COLO668 (cell line): ENCODE results near the gene ELL2.

ENCODE experiments used
- DNase-seq: peaks from one replicate; lab custom pipeline; 2025; ENCODE audit not compliant: unreplicated experiment; lab: John Stamatoyannopoulos, UW

Gene ELL2

DNA sequence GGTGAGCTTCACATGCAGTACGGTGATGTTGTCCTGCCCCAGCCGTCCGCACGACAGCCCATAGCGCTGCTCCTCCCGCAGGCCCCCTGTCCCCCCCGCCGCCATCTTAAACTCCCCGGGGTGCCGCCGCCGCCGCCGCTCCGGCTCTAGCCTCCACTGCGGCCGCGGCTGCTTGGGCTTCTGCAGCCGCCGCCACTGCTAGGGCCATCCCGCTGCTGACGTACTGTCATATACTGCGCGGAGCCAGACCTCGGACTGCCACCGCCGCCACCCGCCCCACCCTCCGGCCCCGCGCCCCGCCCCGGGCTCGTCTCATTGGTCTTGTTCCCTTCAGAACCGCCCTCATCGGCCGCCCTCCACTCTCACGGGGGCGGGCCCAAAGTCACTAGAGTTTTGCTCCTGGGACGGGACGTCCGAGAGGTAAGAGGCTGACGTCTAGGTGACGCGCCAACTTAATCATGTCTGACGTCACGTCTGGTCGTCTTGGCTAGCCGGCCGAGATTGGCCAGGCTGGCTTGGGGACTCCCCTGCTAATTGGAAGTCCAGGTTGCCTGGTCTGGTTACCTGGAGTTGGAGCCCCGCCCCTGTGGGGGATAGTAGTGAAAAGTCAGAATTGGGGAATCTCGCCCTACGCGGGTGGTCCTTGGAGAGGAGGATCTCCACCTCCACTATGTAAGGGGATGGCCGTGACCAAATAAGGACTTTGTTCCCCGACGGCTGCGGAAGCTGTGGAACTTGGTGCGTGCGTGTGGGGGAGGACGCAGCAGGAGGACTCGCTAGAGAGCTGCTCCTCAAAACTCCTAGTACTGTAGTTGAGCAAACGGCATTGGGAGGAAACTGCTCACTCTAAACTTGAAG is at the start of gene ELL2:
Gene ELL2 (minus strand): TSS at position 235 of the 858 bp plus-strand sequence. CDS start 130 bp downstream, at position 105.
- peak; percentile 73 for DNase-seq

DNA sequence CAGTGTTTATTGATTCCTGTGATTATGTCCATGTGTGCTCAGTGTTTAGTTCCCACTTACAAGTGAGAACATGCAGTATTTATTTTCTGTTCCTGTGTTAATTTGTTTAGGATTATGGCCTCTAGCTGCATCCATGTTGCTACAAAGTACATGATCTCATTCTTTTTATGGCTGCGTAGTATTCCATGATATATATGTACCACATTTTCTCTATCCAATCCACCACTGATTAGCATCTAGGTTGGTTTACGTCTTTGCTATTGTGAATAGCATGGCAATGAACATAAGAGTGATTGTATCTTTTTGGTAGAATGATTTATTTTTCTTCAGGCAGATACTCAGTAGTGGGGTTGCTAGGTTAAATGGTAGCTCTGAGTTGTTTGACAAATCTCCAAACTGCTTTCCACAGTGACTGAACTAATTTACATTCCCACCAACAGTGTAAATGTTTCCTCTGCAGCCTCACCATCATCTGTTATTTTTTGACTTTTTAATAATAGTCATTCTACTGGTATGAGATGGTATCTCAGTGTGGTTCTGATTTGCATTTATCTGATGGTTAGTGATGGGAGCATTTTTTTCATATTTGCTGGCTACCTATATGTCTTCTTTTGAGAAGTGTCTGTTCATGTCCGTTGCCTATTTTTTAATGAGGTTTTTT is 47.5 kb upstream of the ELL2 start:
- DNase-seq, result no peak

DNA sequence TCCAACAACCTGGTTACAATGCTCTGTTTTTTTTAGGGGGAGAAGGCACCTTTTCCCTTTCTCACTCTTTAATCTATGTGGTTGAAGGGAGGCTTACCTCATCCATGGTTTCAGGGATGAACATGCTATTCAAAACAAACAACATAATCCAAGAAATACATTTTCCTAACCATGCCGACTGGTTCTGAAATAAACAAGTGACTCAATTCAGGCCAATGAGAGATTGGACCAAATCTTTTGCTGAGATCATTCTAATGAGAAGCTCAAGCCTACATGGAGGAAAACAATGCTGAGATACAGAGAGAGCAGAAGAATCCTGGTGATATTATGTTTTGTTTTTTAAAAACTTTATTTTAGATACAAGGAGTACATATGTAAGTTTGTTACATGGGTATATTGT is 46.8 kb upstream of the ELL2 start:
- DNase-seq, result no peak

DNA sequence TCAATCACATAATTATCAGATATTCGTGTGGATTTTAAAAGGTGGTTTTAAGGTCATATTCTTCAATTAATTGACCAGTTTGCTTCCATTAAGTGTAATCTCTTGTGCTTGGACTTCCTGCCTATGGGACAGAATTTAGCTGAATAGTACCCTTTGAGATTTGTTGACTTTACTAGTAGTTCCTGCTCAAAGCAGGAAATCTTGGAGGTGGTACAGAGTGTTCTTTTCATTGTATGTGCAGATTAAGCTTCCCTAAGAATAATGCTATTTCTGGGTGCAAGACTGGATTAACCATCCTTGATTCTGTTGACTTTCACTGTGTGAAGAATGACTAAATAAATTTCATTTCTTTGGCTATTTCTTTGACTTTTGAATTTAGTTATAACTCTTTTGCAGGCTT is 45.4 kb upstream of the ELL2 start:
- no peak for DNase-seq

DNA sequence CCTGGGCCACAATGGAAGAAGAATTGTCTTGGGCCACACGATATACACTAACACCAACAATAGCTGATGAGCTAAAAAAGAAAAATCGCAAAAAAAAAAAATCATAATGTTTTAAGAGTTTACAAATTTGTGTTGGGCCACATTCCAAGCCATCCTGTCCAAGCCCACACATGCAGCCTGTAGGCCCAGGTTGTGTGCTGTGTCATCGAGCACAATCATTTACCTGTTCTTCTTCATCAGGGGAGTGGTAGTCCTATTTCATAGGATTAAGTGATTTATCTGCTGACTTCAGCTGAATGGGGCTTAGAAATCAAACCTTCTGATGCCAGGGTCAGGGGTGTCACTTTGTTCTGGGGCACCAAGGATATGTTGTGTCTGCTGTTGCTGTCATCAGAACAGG is 44.6 kb upstream of the ELL2 start:
- DNase-seq, result no peak

DNA sequence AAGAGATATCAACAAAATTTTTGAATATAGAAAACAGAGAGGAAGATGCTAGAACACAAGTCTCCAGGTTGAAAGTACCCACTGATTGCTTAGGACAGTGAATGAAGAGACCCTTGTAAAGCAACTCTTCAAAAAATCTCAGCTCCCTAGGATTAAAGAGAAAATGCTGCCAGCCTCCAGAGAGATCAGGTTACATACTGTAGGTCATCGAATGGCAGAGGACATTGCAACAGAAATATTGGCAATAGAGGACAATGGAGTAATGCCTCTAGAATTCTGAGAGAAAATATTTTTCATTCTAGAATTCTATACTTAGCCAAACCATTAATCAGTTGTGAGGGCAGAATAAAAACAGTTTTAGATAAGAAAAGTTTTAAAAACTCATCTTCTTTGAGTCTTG is 43.1 kb upstream of the ELL2 start:
- DNase-seq, result no peak

DNA sequence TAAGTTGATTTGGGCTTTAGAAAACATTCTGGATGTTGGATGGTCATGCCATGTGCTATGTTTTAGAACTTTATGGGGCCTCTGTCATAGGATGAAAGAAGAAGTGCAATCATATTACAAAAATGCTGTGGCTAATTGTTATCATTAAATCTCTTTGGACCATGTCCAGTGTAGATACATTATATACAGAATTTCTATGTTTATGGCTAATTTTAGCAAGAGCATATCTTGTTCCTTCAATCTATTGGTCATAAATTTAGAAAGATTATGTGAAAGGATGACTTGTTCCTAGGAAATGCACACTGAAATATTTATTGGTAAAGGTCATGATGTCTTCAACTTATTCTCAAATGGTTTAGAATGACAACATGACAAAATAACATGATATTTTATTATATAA is 42.4 kb upstream of the ELL2 start:
- no peak for DNase-seq

DNA sequence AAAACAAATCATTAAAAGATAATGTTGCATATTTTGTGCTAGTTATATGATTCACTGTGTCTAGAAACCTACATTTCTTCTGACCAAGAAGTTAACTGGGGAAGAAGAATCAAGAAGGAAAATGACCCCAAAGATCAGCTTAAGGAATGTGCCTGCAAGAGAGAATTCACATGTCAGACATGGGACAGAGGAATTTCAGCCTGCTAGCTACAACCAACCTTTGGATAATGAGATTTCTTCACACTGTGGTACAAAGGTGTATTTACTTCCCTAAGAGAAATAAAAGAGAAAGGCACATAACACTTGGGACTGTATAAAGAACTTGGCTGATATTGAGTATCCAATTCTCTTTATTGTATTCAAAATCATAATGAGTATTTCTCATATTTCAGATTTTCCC is 39.6 kb upstream of the ELL2 start:
- DNase-seq, result no peak

DNA sequence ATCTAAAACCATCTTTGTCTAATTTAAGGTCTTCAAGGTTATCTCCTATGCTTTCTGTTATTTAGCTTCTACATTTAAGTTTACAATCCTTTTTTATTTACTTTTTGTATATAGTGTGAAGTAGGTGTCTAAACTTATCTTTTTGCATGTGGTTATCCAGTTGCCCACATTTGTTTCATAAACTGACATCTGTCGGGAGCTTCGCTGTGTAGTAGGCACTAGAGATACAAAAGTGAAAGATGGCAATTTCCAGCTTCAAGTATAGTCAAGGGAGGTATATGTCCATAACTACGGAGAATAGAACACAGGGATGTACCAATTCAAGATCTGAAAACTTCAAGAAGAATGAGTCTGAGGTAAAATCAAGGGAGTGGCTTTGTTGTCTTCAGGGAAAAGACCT is 38.7 kb upstream of the ELL2 start:
- DNase-seq, result no peak

DNA sequence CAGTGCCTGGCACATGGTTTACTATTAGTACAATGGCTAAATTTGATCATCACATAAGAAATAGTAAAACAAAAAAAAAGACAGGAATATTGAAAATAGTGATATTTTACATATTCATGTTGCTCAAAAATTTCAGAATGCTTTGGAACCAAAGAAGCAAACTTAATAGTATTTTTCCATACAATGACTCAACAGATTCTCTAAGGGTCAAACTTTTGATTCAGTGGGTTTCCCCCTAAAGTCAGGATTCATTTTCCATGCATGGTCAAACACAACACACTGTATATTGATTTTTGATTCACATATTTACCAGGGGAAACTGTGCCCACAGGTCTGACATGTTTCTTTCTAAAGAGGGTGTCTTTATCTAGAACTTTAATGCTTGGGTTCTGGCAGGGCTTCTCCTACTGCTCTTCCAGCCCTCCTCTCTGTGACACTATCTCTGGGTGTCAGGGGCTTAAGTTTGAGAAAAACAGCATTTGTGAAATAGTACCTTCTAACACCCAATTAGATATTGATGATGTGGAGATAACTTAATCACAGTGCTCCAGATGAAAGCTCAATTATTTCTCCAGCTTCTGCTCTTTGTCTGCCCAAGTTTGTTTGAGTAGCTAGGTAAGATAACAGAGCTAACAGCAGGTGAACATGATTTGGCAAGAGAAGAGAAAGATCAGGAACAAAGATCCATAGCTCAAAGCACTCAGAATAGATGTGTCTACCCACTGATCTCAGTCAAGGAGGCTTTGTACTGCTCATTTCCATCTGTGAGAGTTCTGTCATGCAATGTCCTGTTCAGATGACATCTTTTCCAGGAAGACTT is 35.5 kb upstream of the ELL2 start:
- DNase-seq, result no peak

DNA sequence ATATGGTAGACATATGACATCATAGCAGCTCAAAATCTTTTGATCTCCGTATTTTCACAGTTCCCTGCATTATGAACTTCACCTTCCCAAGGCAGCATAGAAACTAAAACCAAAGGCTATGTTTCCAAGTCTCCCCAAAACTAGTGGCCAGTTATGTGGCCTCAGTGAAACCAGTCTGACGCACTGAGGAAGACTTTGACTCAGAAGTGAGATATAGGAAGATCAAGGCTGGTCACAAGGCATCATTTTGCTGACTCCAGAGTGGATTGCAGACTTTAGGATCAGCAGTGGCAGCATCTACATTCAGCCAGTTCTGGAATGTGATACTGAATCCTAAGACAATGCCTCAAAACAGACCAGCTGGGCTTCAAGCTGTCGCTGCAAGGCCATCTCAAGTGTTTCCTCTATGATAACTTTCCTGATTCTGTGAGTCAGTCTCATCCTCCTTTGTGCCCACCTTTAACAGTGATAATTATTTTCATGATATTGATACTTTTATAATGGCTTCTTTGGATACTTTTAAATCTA is 34.4 kb upstream of the ELL2 start:
- no peak for DNase-seq

DNA sequence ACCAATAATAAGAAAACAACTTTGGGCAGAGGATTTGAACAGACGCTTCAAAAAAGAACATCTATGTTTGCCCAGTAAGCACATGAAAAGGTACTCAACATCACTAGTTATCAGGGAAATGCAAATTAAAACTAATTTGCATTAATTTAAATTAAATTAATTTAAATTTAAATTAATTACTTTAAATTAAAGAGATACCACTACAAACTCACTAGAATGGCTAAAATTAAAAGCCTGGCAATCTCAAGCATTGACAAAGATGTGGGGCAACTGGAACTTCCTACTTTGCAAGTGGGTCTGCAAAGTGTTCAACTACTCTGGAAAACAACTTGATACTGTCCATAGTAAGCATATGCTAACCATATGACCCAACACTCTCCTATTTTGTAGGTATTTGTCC is 32.1 kb upstream of the ELL2 start:
- no peak for DNase-seq

DNA sequence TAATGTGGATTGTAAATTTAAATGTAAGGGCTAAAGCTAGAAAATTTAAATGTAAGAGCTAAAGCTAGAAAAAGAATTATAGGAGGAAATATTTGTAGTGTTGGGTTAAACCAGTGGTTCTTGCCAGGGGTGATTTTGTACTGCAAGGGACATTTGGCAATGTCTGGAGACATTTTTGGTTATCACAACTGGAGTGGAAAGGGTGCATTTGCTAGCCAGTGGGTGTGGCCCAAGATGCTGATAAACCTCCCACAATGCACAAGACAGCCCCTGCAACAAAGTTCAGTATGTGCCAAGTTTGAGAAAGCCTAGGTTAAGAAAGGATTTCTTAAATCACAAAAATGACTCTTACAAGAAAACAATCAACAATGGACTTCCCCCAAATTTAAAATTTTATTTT is 31.6 kb upstream of the ELL2 start:
- no peak for DNase-seq

DNA sequence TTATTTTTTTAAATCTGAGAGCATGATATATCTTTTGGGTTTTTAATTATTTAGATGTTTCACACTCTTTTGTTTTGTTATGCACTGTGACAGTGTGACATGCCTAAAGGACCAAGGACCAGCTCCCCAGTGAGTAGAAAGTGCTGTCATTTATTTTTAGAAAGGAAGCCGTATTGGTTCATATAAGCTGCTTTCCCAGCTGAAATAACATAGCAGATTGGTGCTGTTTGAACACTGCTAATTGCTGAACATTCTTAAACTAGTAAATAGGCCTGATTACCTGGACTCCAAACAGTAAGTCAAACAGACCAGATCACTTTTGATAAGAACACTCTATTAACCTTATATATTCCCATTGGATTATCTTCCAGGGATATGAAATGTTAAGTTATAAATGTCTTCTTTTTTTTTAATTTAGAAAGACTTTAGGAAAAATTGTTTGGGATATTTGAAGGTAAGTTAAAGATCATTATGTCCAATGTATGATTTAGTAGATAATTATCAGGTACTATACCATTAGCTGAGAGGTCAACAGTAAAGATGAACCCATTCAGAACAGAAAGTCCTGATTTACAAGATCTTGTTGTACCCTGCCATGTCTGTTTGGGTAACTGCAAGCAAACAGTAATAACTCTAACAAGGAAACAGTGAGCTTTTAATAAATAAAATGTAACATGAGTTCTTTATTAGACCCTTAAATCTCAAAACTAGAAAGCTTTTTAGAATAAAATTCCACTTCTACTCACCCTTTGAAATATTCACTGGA is 27.8 kb upstream of the ELL2 start:
- no peak for DNase-seq

DNA sequence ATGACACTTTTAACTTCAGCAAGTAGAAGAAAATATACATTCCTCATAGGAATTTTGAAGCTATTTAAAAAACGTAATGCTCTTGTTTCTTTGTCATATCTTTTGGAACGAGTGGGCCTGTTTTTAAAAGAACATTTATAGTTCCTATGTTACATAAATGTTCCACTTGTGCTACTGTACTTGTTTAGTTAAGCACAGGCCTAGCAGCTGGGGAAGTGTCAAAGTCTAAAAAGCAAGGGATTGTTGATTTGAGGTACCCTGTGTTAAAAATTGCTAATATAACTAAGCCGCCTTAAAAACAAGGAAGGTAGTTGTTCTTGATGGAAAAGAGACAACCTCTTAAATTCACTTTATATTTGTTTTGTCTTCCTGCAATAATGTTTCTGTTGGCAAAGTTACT is 27.2 kb upstream of the ELL2 start:
- DNase-seq, result no peak

DNA sequence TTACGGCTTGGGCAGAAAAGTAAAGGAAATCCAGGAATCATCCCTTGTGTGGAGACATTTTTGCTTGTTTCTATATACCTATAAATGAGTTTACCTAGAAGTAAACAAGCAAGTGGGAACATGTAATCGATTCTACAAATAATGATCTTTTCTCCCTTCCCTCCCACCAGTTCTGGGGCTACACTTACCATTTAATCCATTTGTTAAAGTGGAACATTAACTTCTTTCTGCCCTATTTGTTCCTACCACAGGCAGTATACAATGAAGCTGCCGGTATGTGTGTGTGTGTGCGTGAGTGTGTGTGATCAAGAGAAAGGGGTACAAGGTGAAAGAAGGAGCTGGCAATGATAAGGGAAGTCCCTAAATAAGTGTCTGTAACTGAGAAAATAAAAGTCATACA is 26.4 kb upstream of the ELL2 start:
- no peak for DNase-seq

DNA sequence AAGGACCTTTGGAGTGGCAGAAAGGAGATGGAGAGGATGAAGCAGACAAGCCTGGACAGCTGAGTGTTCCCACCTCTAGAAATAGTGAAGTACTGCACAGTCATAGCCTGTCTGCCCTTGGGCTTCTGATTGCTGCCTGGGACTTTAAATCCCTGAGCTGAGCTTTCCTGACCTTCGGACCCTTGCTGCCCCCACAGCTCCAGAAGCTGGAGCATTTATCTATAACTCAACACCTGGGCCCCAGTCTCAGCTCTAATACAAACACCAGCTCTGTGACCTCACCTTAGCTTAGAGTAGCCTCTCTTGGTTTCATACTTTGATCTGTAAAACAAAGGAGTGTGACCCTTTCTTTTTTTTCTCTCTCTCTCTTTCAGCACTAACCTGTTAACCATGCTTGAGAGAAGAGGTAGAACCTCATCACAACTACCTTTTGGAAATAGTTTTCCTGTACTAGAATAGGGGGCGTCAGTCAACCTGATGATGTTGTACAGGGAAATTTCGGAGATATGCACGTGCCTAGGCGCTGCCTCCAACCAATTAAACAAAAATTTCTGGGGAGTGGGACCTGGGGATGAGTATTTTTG is 25.4 kb upstream of the ELL2 start:
- no peak for DNase-seq

DNA sequence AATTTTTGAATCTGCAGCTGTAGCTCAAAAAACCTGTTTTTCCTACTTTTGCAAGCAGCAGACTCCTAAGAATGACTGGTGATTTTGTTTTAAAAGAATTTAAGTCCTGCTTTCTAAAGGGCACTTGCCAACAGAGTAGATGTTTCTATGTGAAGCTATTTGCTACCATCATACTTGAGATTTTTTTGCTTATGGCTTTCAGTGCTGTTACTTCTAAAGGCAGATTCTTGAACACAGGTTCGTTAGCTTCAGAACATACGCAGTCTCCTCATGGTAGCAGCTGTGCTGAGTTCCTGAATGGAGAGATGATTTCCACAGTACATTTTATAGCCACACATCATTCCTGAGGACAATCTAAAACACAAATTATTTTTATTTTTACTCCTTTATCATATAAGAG is 24.4 kb upstream of the ELL2 start:
- DNase-seq, result no peak

DNA sequence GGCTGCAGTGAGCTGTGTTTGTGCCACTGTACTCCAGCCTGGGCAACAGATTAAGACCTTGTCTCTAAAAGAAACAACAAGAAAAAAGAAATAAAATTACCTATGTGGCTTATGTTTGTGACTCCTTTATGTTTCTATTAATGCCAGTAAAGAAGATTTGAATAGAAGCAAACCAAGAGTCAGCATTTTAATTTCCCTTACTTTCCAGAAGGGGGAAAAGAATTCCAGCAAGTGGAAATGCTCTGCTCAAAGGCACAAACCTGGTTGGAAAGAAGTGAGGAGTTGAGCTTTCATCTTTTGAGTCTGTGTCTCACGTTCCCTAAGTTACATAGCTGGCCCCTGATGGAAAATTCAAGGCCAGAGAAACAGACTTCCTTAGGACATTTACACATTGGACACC is 23.6 kb upstream of the ELL2 start:
- no peak for DNase-seq

DNA sequence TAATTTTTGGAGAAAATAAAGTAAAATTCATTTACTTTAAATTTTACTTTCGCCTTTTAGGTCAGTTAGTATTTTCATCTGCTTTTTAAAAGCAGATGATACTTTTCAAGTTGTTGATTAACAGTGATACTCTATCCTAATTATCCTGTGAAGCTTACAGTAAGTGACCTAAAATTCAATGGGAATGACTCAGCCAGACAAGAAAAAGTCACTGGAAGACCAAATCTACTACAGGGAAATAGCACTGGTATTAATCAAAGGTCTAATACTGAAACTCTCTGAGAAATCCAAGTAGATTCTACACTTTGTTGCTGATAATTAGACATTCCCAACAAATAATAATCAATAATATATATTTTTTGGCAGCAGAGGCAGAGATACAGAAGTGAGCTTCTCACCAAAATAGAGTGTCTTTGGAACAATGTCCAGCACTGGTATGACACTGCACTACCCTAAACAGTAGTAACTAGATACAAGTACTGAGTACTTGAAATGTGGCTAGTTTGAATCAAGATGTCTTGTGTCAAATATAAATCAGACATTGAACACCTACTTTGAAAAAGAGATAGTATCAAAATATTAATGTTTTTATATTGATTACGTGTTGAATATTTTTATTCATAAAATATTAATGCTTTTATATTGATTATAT is 22.8 kb upstream of the ELL2 start:
- no peak for DNase-seq
